Lung (tissue), 12 donors: ENCODE measurements around the gene XPNPEP2. TPM values are rescaled to one million over a fixed set of nuclear protein-coding genes. Genes with fewer than 3 reads are reported as not detected.

Source experiments
- ATAC-seq: fragments of 200-7000 bp; cut with Tn5 transposase; one replicate; pipeline ENCODE4 v1.9.1; 2020; ENCODE audit warnings: moderate number of reproducible peaks; ENCODE audit not compliant: insufficient read depth, low FRiP score
- DNase-seq, 3 donors: peaks; one replicate each; pipeline ENCODE4 v3.0.0-alpha.2; 2013 to 2017
- H3K27ac ChIP-seq, 2 donors: one replicate each; pipeline ENCODE4 v1.5.1; 2013; ENCODE audit warnings: mild to moderate bottlenecking in 2 of 2, moderate library complexity in 2 of 2, control low read depth in 1 of 2, inconsistent platforms in 1 of 2, low read depth in 1 of 2, low read length in 1 of 2
- H3K27me3 ChIP-seq, 3 donors: one replicate each; pipeline ENCODE4 v1.5.1; 2013; ENCODE audit warnings: low read length in 2 of 3; ENCODE audit not compliant: control insufficient read depth in 3 of 3, insufficient read depth in 3 of 3
- H3K36me3 ChIP-seq, 4 donors: one replicate each; pipeline ENCODE4 v1.5.1; 2013; ENCODE audit warnings: low read length in 4 of 4, mild to moderate bottlenecking in 1 of 4, moderate library complexity in 1 of 4; ENCODE audit not compliant: control insufficient read depth in 4 of 4, insufficient read depth in 4 of 4
- H3K4me1 ChIP-seq, 5 donors: one replicate each; pipeline ENCODE4 v1.5.1; 2013; ENCODE audit warnings: low read length in 5 of 5, mild to moderate bottlenecking in 2 of 5, moderate library complexity in 1 of 5; ENCODE audit not compliant: control insufficient read depth in 5 of 5, insufficient read depth in 5 of 5
- H3K4me3 ChIP-seq: one replicate; pipeline ENCODE4 v1.5.1; 2013; ENCODE audit warnings: mild to moderate bottlenecking, control low read depth, moderate library complexity
- H3K9ac ChIP-seq, 2 donors: one replicate each; pipeline ENCODE4 v1.5.1; 2013; ENCODE audit warnings: low read length in 2 of 2, control low read depth in 1 of 2; ENCODE audit not compliant: insufficient read depth in 1 of 2
- H3K9me3 ChIP-seq, 4 donors: one replicate each; pipeline ENCODE4 v1.5.1; 2013; ENCODE audit warnings: low read length in 3 of 4, mild to moderate bottlenecking in 1 of 4, moderate library complexity in 1 of 4; ENCODE audit not compliant: control insufficient read depth in 4 of 4, insufficient read depth in 3 of 4
- CTCF ChIP-seq: IDR thresholded peaks from 2 replicates; pipeline ENCODE4 v1.5.1; 2012; ENCODE audit warnings: mild to moderate bottlenecking; ENCODE audit errors: control extremely low read depth, extremely low read depth
- WGBS, 2 donors: extraction: QIAGEN DNeasy Blood & Tissue Kit; methylation state at CpG; one replicate each; pipeline ENCODE4 v1.1.7; 2013; 5-methylcytosine and 5-hydroxymethylcytosine counted together
- polyA plus RNA-seq, 2 donors: library from polyadenylated mRNA; stranded (reverse); fragments of 200-250 nt; gene quantifications; one replicate each; pipeline ENCODE4 v1.2.1, GENCODE V29; 2013
- total RNA-seq, 2 donors: library from RNA; depleted of rRNA in 1 of 2; stranded (reverse); fragments of >200 nt in 1 of 2; gene quantifications; one replicate each; pipeline ENCODE4 v1.2.1, GENCODE V29; 2014 to 2021
- donor health status: control.
- donor health status: control.
- donor health status: Bipolar disorder and iron deficiency.
- donor health status: healthy.
- donor health status: DM: yes; HTN: yes; CAD: no.

Gene XPNPEP2
- total and polyA plus RNA-seq, 4 donors, result 0.61 to 2.1 (median 1.3) TPM

- no peak for ATAC-seq
- no peaks in the 10 kb centered on the region for H3K4me1 ChIP-seq
Observed at GRCh38 chrX:129747533-129747932, 8.8 kb downstream of the XPNPEP2 start.

GRCh38 chrX:129748305-129748704, 9.5 kb downstream of the XPNPEP2 start:
- WGBS, 2 donors, result 31 to 58% methylated on average over 4 of the region's 4 CpGs
- Histone ChIP-seq H3K27me3 (peaks cover 0 to 7% (median 2%) of the 10 kb centered on the region in 3 donors), H3K9ac (no peak overlapping the region), H3K27ac (no peak overlapping the region), H3K4me3 (no peak overlapping the region), H3K36me3 (no peaks in the 10 kb centered on the region), H3K9me3 (peaks cover 0 to 2% (median 0%) of the 10 kb centered on the region in 4 donors), H3K4me1 (no peaks in the 10 kb centered on the region)
- DNase-seq (peak in 2 of 3 donors; percentile 45 to 75), ATAC-seq (no peak)
- no peak for TF ChIP-seq CTCF

More at GRCh38 chrX:129747533-129747932, 8.8 kb downstream of the XPNPEP2 start:
- WGBS, 2 donors, result 85 to 98% methylated on average over 4 of the region's 4 CpGs
- Histone ChIP-seq H3K4me3 (no peak overlapping the region), H3K27ac (no peak overlapping the region), H3K9ac (no peak overlapping the region), H3K36me3 (no peaks in the 10 kb centered on the region), H3K9me3 (peaks cover 0 to 2% (median 0%) of the 10 kb centered on the region in 4 donors), H3K27me3 (peaks cover 0 to 7% (median 2%) of the 10 kb centered on the region in 3 donors)
- no peak for TF ChIP-seq CTCF
- no peak for DNase-seq

GRCh38 chrX:129749069-129749468, 10.3 kb downstream of the XPNPEP2 start:
- no peak for ATAC-seq
- H3K4me1 ChIP-seq, result no peaks in the 10 kb centered on the region
- 33 to 56% methylated on average over 2 of the region's 2 CpGs for WGBS, 2 donors
- no peak overlapping the region for H3K9ac ChIP-seq
- TF ChIP-seq CTCF, result no peak
- no peak overlapping the region for H3K4me3 ChIP-seq
- H3K9me3 ChIP-seq, result peaks cover 0 to 2% (median 0%) of the 10 kb centered on the region in 4 donors
- no peak for DNase-seq
- no peaks in the 10 kb centered on the region for H3K36me3 ChIP-seq
- peaks cover 0 to 7% (median 2%) of the 10 kb centered on the region in 3 donors for H3K27me3 ChIP-seq
- no peak overlapping the region for H3K27ac ChIP-seq

- WGBS, 2 donors, result 65 to 79% methylated on average over 8 of the region's 8 CpGs
- Histone ChIP-seq H3K9me3 (peaks cover 0 to 2% (median 0%) of the 10 kb centered on the region in 4 donors), H3K9ac (no peak overlapping the region), H3K4me1 (peaks cover 0 to 6% (median 0%) of the 10 kb centered on the region in 5 donors), H3K36me3 (no peaks in the 10 kb centered on the region), H3K4me3 (no peak overlapping the region), H3K27ac (no peak overlapping the region), H3K27me3 (peaks cover 0 to 7% (median 2%) of the 10 kb centered on the region in 3 donors)
- DNase-seq, result no peak
- no peak for TF ChIP-seq CTCF
- ATAC-seq, result no peak
Observed at GRCh38 chrX:129750971-129751370, 12.2 kb downstream of the XPNPEP2 start.
